NCI-H128 (cell line): ENCODE results near the gene UBE2QL1.

Experiments
- DNase-seq: peaks from one replicate; lab custom pipeline; 2025; ENCODE audit not compliant: unreplicated experiment; lab: John Stamatoyannopoulos, UW

UBE2QL1 gene, protein sequence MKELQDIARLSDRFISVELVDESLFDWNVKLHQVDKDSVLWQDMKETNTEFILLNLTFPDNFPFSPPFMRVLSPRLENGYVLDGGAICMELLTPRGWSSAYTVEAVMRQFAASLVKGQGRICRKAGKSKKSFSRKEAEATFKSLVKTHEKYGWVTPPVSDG

DNA sequence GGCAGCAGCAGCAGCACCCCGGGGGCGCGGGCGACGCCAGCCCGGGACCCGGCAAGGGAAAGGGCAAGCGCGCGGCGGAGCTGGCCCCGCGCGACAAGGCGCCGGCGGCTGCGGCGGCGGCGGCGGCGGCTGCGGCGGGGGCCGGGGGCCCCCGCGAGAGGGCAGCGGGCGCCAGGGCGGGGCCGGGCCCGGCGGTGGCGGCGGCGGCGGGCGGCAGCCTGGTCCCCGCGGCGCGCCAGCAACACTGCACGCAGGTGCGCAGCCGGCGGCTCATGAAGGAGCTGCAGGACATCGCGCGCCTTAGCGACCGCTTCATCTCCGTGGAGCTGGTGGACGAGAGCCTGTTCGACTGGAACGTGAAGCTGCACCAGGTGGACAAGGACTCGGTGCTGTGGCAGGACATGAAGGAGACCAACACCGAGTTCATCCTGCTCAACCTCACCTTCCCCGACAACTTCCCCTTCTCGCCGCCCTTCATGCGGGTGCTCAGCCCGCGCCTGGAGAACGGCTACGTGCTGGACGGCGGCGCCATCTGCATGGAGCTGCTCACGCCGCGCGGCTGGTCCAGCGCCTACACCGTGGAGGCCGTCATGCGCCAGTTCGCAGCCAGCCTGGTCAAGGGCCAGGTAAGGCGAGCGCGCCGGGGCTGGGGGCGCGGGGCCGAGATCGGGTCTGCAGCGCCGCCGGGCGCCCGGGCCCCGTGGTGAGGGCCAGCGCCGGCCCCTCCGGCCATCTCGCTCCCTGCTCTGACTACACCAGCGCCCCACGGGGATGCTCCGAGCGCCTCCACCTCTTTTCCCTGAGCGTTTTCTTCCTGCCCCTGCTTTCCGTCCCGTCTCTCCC is at the start of gene UBE2QL1:
Gene UBE2QL1 (plus strand): TSS at position 238 of the 843 bp plus-strand sequence. CDS start 35 bp downstream, at position 273.
- no peak for DNase-seq

DNA sequence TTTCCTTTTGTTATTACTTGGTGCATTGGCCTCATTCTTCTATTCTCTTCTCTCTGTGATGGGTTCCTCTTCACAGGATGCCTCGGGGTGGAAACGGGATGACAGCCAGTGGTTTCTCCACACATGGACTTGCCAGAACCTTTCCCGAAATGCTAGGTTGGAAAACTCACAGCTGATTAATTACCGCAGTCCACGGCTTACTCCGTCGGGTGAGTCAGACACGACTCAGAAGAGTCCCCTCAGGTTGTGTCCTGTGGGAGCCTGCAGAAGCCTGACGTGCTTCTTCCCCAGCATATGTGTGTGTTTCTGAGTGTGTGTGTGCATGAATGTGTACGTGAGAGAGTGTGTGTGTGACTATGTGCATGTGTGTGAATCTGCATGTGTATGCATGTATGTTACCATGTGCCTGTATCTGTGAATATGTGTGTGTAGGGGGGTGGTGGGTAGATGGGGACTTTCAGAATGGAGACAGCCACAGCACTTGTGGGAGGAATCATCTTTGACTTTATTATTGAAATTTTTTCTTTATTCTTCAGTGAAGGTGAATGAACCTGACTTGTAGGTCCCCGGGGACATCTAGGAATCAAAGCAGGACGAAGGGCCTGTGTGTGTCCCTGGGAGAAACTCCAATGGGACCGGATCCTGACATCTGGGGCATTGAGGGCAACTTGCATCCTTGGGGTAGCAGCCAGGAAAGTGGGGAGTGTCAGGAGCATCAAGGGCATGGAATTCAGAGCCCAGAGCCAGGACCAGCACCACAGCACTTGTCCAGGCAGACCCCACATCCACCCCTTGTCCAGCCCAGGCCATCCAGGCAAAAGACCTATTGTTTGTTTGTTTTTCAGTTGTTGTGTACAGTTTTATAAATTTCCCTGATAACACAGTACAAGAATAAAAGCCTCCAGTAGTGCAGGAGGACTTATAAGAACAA is 48.4 kb upstream of the UBE2QL1 start:
- no peak for DNase-seq

DNA sequence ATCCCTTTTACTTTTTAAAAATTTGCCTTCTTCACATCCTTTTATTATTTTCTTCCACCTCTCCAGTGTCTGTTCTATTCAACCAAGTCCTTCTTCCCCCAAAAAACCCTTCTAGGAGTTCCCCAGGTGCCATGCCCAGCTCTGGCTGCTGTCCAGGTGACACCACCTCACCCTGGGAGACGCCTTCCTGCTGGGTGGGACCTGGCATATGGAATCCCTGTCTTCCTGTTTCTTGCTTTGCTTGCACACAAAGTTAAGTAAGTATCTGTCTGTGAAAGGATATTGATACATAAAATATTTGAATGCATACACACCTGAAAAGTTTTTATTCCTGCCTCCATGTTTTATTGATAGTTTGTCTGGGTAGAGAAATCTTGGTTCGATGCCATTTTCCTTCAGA is 47.2 kb upstream of the UBE2QL1 start:
- DNase-seq, result no peak

DNA sequence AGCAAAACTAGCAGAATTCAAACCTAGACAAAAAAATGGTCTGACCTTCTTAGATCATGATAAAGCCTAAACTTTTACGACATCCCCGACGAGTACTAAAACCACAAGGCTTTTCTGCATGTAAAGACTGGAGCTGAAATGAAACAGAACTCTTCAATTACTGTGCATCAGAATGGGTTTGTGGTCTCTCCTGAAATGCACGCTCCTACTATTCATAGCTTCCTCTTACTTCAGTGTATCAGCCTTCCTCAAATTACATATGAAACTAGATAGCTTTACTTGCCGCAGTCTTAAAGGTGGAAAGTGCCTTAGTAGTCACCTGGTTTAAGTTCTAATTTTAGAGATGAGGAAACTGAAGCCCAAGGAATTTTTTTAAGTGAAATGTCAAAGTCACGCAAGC is 45.7 kb upstream of the UBE2QL1 start:
- DNase-seq, result no peak

DNA sequence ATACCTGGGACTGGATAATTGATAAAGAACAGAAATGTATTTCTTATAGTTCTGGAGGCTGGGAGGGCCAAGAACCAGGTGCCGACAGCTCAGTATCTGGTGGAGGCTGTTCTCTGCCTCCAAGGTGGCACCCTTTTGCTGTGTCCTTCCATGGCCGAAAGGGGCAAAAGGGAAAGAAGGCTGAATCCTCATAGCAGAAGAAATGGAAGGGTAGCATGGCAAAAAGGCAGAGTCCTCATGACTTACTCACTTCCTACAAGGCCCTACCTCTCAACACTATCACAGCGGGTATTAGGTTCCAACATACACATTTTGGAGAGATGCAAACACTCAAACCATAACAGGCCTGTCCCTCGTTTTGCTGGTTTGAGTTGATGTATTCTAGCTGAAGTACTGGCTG is 45.2 kb upstream of the UBE2QL1 start:
- no peak for DNase-seq

DNA sequence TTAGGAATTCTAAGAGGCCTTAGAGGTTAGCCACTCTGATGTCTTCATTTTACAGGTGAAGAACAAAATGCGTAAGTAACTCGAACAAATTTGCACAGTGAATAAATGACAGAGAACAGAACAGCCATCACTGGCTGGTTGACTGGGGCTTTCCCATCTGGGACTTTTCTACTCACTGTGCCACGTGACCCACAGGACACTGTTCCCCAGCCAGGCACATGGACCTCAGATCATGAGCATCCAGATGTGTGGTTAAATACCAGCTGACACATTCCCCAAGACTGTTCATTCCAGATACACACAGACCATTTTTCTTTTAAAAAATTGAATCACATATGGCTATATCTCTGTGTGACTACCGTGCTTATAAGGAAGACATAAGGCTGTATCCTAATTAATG is 44.5 kb upstream of the UBE2QL1 start:
- no peak for DNase-seq

DNA sequence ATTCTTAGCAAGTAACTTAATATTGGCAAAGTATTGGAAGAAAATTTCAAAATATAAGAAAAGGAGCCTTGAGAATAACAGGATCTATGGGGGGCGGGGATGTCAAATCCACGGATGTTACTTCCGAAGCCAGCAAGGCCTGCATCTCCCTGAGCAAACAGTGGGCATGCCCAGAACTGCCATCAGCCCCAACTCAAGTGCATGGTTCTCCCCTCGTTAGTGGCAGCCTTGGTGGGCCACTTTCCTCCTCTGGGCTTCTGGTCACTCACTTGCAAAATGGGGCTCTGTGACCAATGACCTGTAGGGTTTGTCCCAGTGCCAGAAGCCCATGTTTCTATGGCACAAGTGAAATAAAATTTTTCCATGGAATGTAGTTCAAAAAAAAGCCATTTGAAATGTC is 43.1 kb upstream of the UBE2QL1 start:
- no peak for DNase-seq

DNA sequence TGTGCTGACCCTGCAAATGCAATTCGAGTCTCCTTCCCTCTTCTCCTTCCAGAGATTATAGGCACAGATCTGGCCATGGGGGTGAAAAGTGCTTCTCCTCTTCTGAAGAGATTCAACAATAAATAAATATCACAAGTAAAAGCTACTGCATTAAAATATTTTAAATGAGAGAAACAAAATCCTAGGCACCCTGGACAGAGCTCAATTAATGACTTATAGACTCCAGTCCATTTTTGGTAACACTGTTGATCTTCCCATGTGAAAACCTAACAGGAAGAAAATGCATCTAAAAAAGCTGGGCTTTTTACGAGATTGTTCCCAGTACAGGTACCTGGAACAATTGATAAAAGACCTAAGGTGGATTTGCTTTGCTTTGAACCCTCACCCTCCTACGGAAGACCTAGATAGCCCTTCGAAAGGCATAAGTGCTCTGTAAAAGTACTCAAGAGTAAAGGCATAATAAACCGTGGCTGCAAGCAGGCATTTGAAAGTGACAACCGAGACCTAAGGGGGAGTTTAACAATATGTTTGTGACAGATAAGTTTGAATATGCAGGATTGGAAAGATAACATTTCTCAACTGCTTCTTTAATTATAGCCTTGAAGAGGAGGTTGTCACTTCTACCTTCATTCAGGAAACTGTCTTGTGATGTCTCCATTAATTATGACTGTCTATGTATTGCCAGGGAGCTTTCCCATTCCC is 41.0 kb upstream of the UBE2QL1 start:
- DNase-seq, result no peak

DNA sequence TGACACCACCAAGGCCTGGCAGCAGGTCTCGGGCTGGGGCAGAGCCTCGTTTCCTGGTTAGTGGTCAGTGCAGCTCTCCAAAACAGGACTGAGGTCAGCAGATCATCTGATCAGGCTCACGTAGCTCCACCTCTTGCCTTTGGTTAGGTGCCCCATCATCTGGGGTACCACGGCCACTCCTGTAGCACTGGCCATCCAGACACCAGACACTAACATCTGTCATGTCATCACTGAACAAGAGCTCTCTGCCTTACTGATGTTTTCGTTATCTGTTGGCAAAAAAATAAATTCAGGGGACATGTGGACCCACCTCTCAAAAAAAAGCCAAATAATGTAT is 40.4 kb upstream of the UBE2QL1 start:
- DNase-seq, result no peak

DNA sequence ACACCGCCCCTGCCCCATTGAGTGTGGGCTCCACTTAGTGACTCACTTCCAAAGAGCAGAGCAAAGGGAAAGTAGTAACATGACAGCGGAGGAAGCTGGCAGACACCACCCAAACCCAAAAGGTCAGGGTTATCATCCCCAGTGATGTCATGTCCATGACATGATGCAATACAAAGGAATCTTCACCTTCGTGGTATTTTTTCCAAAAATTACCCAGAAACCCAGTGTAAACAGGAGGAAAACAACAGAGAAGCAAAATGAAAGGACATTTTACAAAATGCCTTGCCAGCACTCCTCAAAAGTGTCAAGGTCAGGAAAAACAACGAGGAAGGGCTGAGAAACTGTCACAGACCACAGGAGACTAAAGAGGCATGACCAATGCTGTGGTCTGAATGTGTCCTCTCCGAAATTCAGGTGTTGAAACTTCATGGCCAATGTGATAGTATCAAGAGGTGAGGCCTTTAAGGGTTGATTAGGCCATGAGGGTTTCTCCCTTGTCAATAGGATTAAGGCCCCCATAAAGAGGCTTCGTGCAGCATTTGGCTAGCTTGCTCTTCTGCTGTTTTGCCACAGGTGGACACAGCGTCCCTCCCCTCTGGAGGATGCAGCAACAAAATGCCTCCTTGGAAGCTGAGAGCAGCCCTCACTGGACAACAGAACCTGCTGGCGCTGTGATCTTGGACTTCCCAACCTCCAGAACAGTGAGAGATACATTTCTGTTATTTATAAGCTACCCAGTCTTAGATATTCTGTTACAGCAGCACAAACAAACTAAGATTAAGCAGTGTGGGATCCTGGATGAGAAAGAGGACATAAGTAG is 39.8 kb upstream of the UBE2QL1 start:
- DNase-seq, result no peak

DNA sequence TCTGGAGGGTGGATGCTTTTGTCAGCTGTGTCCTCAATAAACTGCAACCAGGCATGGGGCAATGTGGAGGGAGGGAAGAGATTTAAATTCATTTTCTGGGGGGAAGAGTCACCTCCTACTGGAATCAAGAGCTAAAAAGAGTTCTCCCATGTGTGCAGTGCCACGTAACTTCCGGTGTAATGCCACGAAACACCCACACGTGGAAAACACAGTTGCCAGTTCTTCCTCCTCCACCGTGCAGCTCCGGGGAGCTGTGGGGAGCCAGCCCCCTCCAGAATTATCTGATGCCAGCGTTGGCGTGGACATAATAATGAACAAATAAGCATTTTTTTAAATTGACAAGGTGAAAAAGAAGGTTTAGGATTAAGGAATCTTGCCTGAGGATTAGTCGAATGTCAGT is 38.2 kb upstream of the UBE2QL1 start:
- DNase-seq, result no peak

DNA sequence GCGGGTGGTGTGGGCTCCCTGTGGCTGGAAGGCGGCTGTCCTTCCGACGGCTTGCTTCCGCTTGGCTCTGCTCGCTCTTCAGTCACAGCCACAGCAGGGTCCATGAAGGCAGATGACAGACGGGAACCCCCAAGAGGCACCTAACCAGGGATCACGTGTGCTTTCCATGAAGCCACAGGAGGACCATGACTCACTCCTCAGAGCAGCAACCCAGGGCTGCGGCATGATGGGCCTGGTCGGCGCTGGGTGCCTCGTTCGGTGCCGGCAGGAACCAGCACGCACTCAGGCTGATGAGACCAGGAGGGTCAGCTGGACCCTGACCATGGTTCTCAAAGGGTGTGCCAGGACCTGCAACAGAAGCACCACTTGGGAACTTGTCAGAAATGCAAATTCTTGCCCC is 37.5 kb upstream of the UBE2QL1 start:
- no peak for DNase-seq

DNA sequence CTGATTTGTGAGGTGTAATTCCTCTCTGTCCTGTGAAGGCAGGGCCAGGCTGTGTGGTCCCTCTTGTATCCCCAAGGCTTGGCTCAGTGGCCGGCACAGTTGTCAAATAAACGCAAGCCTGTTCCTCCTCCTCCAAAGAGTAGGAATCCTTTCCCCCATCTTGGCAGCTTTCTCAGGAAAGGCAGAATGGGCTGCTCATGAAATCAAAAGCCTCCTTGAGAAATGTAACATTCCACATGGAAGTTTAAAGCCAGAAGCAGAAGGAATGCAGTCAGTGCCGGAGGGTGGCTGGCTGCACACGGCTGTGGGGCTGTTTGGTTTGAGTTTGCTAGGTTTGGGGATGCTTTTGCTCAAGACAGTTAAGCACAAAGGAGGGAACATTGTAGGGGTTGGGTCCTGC is 35.8 kb upstream of the UBE2QL1 start:
- no peak for DNase-seq

DNA sequence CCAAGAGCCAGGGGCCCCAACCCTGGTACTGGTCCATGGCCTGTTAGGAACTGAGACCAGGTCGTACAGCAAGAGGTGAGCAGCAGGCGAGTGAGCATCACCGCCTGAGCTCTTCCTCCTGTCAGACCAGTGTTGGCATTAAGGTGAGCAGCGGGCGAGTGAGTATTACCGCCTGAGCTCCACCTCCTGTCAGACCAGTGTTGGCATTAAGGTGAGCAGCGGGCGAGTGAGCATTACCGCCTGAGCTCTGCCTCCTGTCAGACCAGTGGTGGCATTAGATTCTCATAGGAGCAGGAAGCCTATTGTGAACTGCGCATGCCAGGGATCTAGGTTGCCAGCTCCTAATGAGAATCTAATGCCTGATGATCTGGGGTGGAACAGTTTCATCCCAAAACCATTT is 31.0 kb upstream of the UBE2QL1 start:
- DNase-seq, result no peak

DNA sequence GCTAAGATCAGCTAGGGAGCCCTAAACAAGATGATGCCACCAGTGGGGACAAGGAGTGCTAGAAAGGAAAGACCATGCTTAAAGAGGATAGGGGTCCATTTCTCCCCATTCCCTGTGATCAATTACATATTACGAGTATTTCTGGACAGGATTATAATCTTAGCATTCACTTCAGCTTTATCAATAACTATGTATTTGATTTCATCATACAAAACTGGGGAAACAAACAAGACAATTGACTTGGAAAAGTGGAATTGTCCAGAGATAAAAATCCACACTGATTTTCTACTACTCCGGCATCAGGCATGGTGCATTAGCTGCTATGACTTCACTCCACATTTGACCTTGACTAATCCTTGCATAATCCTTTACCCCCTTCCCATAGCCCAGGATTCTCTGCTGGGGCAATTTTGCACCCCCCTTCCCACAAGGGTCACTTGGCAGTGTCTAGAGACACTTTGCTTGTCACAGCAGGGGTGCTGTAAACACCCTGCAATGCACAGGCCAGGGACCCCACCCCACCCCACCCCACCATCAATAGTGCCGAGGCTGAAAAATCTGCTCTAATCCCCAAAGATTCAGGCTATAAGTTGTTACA is 29.9 kb upstream of the UBE2QL1 start:
- no peak for DNase-seq

DNA sequence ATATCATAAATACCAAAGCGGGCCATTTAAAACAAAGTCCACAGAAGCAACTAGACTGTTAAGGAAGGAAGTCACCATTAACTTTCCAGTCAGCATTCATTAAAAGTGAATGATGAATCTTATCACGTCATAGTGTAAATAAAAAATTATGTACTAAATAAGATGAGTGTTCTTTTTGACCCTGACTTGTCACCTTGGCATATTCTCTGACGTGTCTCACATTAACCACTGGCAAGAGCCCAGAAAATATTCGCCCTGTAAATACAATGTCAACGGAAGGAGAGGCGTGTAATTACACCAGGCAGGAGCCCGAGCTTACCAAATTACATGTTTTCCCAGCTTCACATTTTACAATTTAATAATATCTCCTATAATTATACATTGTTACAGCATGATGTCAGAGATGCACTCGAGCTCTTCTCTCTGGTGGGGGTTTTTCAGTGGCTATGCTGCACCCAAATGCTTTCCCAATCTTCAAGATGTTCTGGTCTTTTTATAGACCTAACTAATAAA is 29.3 kb upstream of the UBE2QL1 start:
- DNase-seq, result peak; percentile 17

DNA sequence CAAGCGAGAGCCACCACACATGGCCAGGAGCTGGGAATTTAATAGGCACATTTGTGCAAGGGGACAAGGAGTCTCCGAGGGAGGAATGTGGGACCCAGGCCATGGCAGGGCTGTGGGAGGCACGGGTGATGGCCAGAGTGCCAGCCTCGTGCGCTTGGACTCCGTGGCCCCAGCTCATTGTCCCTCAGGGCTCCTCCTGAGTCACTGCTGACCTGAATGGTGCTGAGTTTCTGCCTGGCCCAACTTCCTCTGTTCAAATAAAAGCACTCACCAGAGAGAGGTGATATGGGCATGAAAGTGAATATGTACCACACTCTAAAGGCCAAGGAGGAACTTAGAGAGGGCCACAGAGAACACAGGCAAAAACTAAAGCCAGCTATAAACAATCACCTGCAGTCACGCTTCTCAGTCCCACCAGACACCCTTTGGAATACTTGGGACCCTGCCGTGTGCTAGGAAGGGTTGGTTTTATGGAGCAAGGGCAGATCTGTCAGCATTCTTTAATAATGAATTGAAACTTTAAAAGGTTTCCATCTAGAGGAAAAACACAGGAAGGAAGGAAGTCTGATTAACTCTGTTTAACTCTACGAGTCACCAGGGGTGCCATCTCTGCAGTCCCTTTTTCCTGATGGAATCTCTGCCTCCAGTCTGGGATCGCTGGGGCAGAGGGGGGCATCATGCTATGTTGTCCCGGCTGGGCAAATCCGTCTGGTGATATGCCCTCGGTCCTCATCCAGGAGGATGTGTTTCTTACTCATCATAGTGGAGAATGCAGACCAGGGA is 25.1 kb upstream of the UBE2QL1 start:
- DNase-seq, result no peak

DNA sequence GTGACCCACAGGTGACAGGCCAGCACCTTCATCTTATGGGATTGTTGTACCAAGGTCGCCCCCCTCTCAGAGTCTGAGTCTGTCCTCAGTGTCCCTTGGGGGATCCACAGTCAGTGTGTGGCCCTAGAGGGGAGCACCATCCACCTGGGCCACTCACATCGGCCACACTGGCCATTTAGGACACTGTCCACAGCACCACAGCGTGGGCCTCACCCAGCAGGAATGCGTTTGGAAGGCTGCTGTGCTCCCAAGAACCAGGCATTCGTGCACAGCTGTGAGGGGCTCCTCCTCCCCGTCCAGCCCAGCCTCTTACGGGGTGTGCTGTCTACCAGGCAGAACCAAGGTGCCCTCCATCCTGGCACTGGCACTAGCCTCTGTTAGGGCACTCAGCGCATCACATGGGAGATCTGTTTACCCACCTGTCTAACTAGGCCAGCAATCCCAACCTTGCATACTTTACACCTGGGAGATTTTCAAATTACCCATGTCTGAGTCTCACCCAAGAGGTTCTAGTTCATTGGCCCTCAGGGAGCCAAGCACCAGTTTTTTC is 24.5 kb upstream of the UBE2QL1 start:
- no peak for DNase-seq

DNA sequence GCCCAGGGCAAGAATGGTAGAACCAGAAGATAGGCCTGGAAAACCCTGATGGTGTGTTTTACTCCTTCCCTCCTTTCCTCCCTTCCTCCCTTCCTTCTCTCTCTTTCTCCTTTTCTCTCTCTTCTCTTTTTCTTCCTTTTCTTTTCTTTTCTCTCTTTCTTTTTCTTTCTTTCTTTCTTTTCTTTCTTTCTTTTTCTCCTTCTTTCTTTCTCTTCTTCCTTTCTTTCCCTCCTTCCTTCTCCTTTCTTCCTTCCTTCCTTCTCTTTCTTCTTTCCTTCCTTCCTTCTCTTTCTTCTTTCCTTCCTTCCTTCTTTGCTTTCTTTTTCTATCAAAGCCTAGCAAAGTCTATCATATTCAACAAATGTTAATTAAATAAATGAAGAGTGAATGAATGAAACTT is 24.0 kb upstream of the UBE2QL1 start:
- DNase-seq, result no peak
